ENCODE results near the gene EHHADH. TPM values are rescaled to one million over a fixed set of nuclear protein-coding genes. Genes with fewer than 3 reads are reported as not detected.

Gene EHHADH
- total RNA-seq, 1 donor from 2014 or later = 3.6 TPM

DNA sequence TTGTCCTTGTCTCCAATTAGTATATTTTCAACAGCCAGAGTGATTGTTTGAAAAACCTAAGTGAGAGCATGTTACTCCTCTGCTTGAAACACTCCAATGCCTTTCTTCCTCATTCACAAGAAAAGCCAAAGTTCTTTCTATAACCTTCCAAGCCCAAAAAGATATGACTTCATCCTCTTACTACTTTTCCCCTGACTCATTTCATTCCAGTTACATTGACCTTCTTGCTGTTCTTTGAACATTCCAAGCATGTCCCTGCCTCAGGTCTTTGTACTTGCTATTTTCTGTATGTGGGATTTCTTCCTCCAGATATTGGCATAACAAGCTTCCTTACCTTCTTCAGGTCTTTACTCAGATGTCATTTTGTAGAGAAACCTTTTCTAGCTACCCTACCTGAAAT, 28.3 kb downstream of the EHHADH start:
- TF ChIP-seq EZH2phosphoT487 (IDR thresholded peaks at IDR 0.05) (no peak), EZH2 (IDR thresholded peaks at IDR 0.05) (no peak)
- TF ChIP-seq, protein P1, sequence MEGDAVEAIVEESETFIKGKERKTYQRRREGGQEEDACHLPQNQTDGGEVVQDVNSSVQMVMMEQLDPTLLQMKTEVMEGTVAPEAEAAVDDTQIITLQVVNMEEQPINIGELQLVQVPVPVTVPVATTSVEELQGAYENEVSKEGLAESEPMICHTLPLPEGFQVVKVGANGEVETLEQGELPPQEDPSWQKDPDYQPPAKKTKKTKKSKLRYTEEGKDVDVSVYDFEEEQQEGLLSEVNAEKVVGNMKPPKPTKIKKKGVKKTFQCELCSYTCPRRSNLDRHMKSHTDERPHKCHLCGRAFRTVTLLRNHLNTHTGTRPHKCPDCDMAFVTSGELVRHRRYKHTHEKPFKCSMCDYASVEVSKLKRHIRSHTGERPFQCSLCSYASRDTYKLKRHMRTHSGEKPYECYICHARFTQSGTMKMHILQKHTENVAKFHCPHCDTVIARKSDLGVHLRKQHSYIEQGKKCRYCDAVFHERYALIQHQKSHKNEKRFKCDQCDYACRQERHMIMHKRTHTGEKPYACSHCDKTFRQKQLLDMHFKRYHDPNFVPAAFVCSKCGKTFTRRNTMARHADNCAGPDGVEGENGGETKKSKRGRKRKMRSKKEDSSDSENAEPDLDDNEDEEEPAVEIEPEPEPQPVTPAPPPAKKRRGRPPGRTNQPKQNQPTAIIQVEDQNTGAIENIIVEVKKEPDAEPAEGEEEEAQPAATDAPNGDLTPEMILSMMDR (IDR thresholded peaks at IDR 0.05) = no peak
- no peak overlapping the region for H3K27ac Mint-ChIP-seq
- no peak overlapping the region for H2AFZ ChIP-seq (replicated peaks)
- no peaks in the 10 kb centered on the region for H3K36me3 Mint-ChIP-seq
- H3K9me3 ChIP-seq (ENCODE audit: low read depth) = no peaks in the 10 kb centered on the region
- no peak overlapping the region for H3K4me3 Mint-ChIP-seq
- H3K27ac ChIP-seq = no peak overlapping the region
- H3K9ac ChIP-seq = no peak overlapping the region
- no peaks in the 10 kb centered on the region for H4K20me1 ChIP-seq (ENCODE audit: low read depth)
- no peaks in the 10 kb centered on the region for H3K79me2 ChIP-seq (ENCODE audit: low read depth)
- H3K4me1 ChIP-seq = no peaks in the 10 kb centered on the region
- DNase-seq (ENCODE audit: low spot score) = no peak
- H3K9me3 Mint-ChIP-seq = no peaks in the 10 kb centered on the region
- H3K27me3 ChIP-seq = no peaks in the 10 kb centered on the region
- H3K4me3 ChIP-seq = no peak overlapping the region
- H3F3A ChIP-seq (ENCODE audit: low read depth) = no peaks in the 10 kb centered on the region
- H3K27me3 Mint-ChIP-seq (ENCODE audit: insufficient read depth, low read depth) = peaks cover 5% of the 10 kb centered on the region
- H3K36me3 ChIP-seq = no peaks in the 10 kb centered on the region
- no peaks in the 10 kb centered on the region for H3K4me1 Mint-ChIP-seq
- H3K4me2 ChIP-seq = no peak overlapping the region

DNA sequence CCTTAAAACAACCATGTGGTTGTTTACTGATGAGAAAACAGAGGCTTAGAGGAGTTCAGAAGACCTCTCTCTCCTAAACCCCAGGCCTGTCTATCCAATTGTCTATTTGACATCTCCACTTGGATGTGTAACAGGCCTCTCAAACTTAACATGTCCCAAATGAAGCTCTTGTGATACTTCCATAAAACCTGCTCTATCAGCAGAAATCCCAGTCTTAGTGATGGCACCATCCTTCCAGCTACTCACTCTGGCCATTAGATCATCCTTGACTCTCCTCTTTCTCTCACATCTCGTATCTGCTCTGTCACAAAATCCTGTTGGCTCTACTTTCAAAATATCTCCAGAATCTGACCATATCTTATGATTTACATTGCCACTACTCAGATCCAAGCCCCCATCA, 28.8 kb downstream of the EHHADH start:
- Mint-ChIP-seq H3K4me3 (no peak overlapping the region), H3K36me3 (no peaks in the 10 kb centered on the region), H3K4me1 (no peaks in the 10 kb centered on the region), H3K27me3 (ENCODE audit: insufficient read depth, low read depth) (peaks cover 5% of the 10 kb centered on the region), H3K9me3 (no peaks in the 10 kb centered on the region), H3K27ac (no peak overlapping the region)
- Histone ChIP-seq H3K27ac (no peak overlapping the region), H3K36me3 (no peaks in the 10 kb centered on the region), H4K20me1 (ENCODE audit: low read depth) (no peaks in the 10 kb centered on the region), H3K79me2 (ENCODE audit: low read depth) (no peaks in the 10 kb centered on the region), H3K9ac (no peak overlapping the region), H3K4me1 (no peaks in the 10 kb centered on the region), H3K9me3 (ENCODE audit: low read depth) (no peaks in the 10 kb centered on the region), H3K4me3 (no peak overlapping the region), H3F3A (ENCODE audit: low read depth) (no peaks in the 10 kb centered on the region), H3K27me3 (no peaks in the 10 kb centered on the region), H3K4me2 (no peak overlapping the region), H2AFZ (replicated peaks) (no peak overlapping the region)
- no peak for DNase-seq (ENCODE audit: low spot score)
- no peak for TF ChIP-seq EZH2 (IDR thresholded peaks at IDR 0.05)
- TF ChIP-seq, protein P1 (IDR thresholded peaks at IDR 0.05) = no peak
- TF ChIP-seq EZH2phosphoT487 (IDR thresholded peaks at IDR 0.05) = no peak

DNA sequence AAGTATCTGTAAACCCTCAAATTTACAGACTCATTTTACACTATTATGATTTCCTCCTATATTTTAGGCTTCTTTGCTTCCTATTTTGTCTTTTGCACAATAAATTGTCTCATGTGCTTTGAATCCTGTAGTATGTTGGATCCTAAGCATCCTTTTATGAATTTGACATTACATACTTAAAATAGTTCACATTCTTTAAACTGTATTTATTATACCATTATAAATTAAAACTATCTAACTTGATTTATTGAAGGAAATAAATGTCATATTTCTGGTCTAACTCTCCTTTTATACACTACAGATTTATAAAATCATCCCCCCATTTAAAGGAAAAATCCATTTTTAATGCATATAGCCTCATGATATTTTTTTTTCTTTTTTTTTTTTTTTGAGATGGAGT, 32.6 kb downstream of the EHHADH start:
- no peaks in the 10 kb centered on the region for H3K9me3 ChIP-seq (ENCODE audit: low read depth)
- no peak overlapping the region for H3K4me2 ChIP-seq
- Mint-ChIP-seq H3K36me3 (no peaks in the 10 kb centered on the region), H3K27me3 (ENCODE audit: insufficient read depth, low read depth) (no peaks in the 10 kb centered on the region), H3K9me3 (no peaks in the 10 kb centered on the region), H3K4me3 (no peak overlapping the region), H3K4me1 (peaks cover 8% of the 10 kb centered on the region), H3K27ac (no peak overlapping the region)
- no peak overlapping the region for H2AFZ ChIP-seq (replicated peaks)
- DNase-seq (ENCODE audit: low spot score) = no peak
- H3K27ac ChIP-seq = no peak overlapping the region
- H3K79me2 ChIP-seq (ENCODE audit: low read depth) = no peaks in the 10 kb centered on the region
- H3F3A ChIP-seq (ENCODE audit: low read depth) = no peaks in the 10 kb centered on the region
- no peak overlapping the region for H3K4me3 ChIP-seq
- TF ChIP-seq EZH2 (IDR thresholded peaks at IDR 0.05) (no peak), EZH2phosphoT487 (IDR thresholded peaks at IDR 0.05) (no peak)
- TF ChIP-seq, protein P1 (IDR thresholded peaks at IDR 0.05) = no peak
- no peaks in the 10 kb centered on the region for H3K36me3 ChIP-seq
- no peaks in the 10 kb centered on the region for H3K4me1 ChIP-seq
- H3K9ac ChIP-seq = no peak overlapping the region
- no peaks in the 10 kb centered on the region for H4K20me1 ChIP-seq (ENCODE audit: low read depth)
- no peaks in the 10 kb centered on the region for H3K27me3 ChIP-seq

DNA sequence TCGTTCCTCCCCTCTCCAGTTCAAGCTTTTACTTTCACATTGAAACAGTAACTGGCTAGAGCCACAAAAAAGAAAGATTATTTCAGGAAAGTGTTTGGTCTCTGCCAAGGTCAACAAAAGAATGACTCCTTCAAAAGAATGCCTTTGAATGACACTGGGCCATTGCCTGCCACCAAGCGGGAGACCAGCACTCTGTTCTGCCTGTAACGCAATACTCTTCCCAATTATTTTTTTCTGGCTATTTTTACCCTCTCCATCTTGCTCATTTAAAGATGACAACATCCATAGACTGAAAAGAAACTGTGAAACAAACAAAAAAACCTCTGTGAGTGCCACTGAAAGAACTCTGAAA, 37.3 kb downstream of the EHHADH start:
- Histone ChIP-seq H3F3A (ENCODE audit: low read depth) (no peaks in the 10 kb centered on the region), H3K79me2 (ENCODE audit: low read depth) (no peaks in the 10 kb centered on the region), H3K9me3 (ENCODE audit: low read depth) (no peaks in the 10 kb centered on the region), H3K36me3 (no peaks in the 10 kb centered on the region), H4K20me1 (ENCODE audit: low read depth) (no peaks in the 10 kb centered on the region), H2AFZ (replicated peaks) (no peak overlapping the region), H3K9ac (no peak overlapping the region), H3K4me3 (no peak overlapping the region), H3K4me1 (no peaks in the 10 kb centered on the region), H3K27ac (no peak overlapping the region), H3K4me2 (no peak overlapping the region), H3K27me3 (no peaks in the 10 kb centered on the region)
- TF ChIP-seq EZH2 (IDR thresholded peaks at IDR 0.05) (no peak), EZH2phosphoT487 (IDR thresholded peaks at IDR 0.05) (no peak)
- TF ChIP-seq, protein P1 (IDR thresholded peaks at IDR 0.05) = no peak
- DNase-seq (ENCODE audit: low spot score) = no peak
- Mint-ChIP-seq H3K27me3 (ENCODE audit: insufficient read depth, low read depth) (no peaks in the 10 kb centered on the region), H3K36me3 (no peaks in the 10 kb centered on the region), H3K4me1 (peaks cover 10% of the 10 kb centered on the region), H3K9me3 (no peaks in the 10 kb centered on the region), H3K4me3 (peak overlapping the region; percentile 57), H3K27ac (no peak overlapping the region)
